Lower lobe of right lung (tissue), 2 donors: ENCODE data around the gene FLAD1. TPM values are rescaled to one million over a fixed set of nuclear protein-coding genes. Genes with fewer than 3 reads are reported as not detected.
"Not testable (repeated sequence)": the region's sequence is repeated elsewhere in the genome, so short reads cannot be mapped to it uniquely, and the experiment has no call there.

ENCODE experiments used
- ATAC-seq, 2 donors: fragments of 200-7000 bp; cut with Tn5 transposase; one replicate each; pipeline ENCODE4 v1.9.1; 2020 to 2022; ENCODE audit warnings: mild to moderate bottlenecking in 2 of 2, moderate library complexity in 2 of 2
- DNase-seq: peaks from one replicate; pipeline ENCODE4 v3.0.0-alpha.2; 2020
- H3K27ac ChIP-seq: fragments of 200-600 bp; one replicate; pipeline ENCODE4 v1.8.0; 2022
- H3K27me3 ChIP-seq: fragments of 200-600 bp; one replicate; pipeline ENCODE4 v1.8.0; 2022; ENCODE audit warnings: low read depth
- H3K36me3 ChIP-seq: fragments of 200-600 bp; one replicate; pipeline ENCODE4 v1.8.0; 2022; ENCODE audit warnings: mild to moderate bottlenecking
- H3K4me1 ChIP-seq: fragments of 200-600 bp; one replicate; pipeline ENCODE4 v1.8.0; 2022
- H3K4me3 ChIP-seq: fragments of 200-600 bp; one replicate; pipeline ENCODE4 v1.8.0; 2022; ENCODE audit warnings: mild to moderate bottlenecking
- H3K9me3 ChIP-seq: fragments of 200-600 bp; one replicate; pipeline ENCODE4 v1.8.0; 2022
- CTCF ChIP-seq: fragments of 200-600 bp; IDR thresholded peaks from one replicate; pipeline ENCODE4 v1.8.0; 2022; ENCODE audit warnings: antibody characterized with exemption, mild to moderate bottlenecking
- intact Hi-C: fragments of 100-400 bp; cut with DNase I; formaldehyde crosslinking; loops from one replicate; pipeline ENCODE4 v1.11.0; 2022
- total RNA-seq: library from RNA; stranded (reverse); fragmentation: NEBNext Ultra II Directional; extraction: Animal tissue kit (Norgen Biotek cat#: 25700); gene quantifications from one replicate; pipeline ENCODE4 v1.2.1, GENCODE V29; 2021
- donor health status: DM: no; HTN: yes; CAD: no; lungs with severe emphysema.

The FLAD1 gene
- total RNA-seq, 1 donor from 2014 or later, result 31.9 TPM

- H3K9me3 ChIP-seq, result no peaks in the 10 kb centered on the region
- H3K4me3 ChIP-seq, result peak overlapping the region; percentile 95
- no peak for ATAC-seq
- peaks cover 23% of the 10 kb centered on the region for H3K4me1 ChIP-seq
- intact Hi-C loops, result no loop called here
- H3K27me3 ChIP-seq, result no peaks in the 10 kb centered on the region
- peak overlapping the region; percentile 78 for H3K27ac ChIP-seq
- no peak for TF ChIP-seq CTCF
- DNase-seq, result peak; percentile 47
- H3K36me3 ChIP-seq, result peaks cover 17% of the 10 kb centered on the region
These were observed 777 bp downstream of the FLAD1 start for GRCh38 chr1:154983776-154984466.

- ATAC-seq, H3K27me3 ChIP-seq, H3K4me3 ChIP-seq, DNase-seq, intact Hi-C loops, H3K27ac ChIP-seq, H3K9me3 ChIP-seq: not testable (repeated sequence)
- Histone ChIP-seq H3K4me1 (peaks cover 23% of the 10 kb centered on the region), H3K36me3 (peaks cover 43% of the 10 kb centered on the region)
These were observed 3.6 kb downstream of the FLAD1 start for GRCh38 chr1:154986736-154987135.

GRCh38 chr1:154987326-154987725, 4.2 kb downstream of the FLAD1 start:
- ATAC-seq (no peak), DNase-seq (peak; percentile 32)
- Histone ChIP-seq H3K9me3 (no peaks in the 10 kb centered on the region), H3K27me3 (no peaks in the 10 kb centered on the region), H3K36me3 (peaks cover 43% of the 10 kb centered on the region), H3K4me1 (peaks cover 21% of the 10 kb centered on the region), H3K4me3 (no peak overlapping the region), H3K27ac (no peak overlapping the region)
- intact Hi-C loops, result no loop called here
- TF ChIP-seq CTCF, result no peak

GRCh38 chr1:154988058-154988954, 5.2 kb downstream of the FLAD1 start:
- no peak for TF ChIP-seq CTCF
- no peak for ATAC-seq
- Histone ChIP-seq H3K9me3 (no peaks in the 10 kb centered on the region), H3K4me1 (peaks cover 16% of the 10 kb centered on the region), H3K27ac (no peak overlapping the region), H3K36me3 (peaks cover 43% of the 10 kb centered on the region), H3K4me3 (no peak overlapping the region), H3K27me3 (no peaks in the 10 kb centered on the region)
- peak; percentile 25 for DNase-seq
- intact Hi-C loops, result no loop called here

GRCh38 chr1:154989195-154989860, 6.2 kb downstream of the FLAD1 start:
- no peak overlapping the region for H3K27ac ChIP-seq
- H3K9me3 ChIP-seq, result no peaks in the 10 kb centered on the region
- H3K27me3 ChIP-seq, result no peaks in the 10 kb centered on the region
- no peak for TF ChIP-seq CTCF
- intact Hi-C loops, result no loop called here
- ATAC-seq (no peak), DNase-seq (no peak)
- peaks cover 43% of the 10 kb centered on the region for H3K36me3 ChIP-seq
- no peak overlapping the region for H3K4me3 ChIP-seq
- peaks cover 6% of the 10 kb centered on the region for H3K4me1 ChIP-seq
